DOHH2 (cell line): Measurements from ENCODE around the gene PAK2.

ENCODE experiments used
- EZH2phosphoT487 ChIP-seq: fragments of 200-600 bp; sonication (generic); IDR thresholded peaks from 2 replicates; pipeline ENCODE4 v1.6.1; 2017; ENCODE audit warnings: borderline replicate concordance, mild to moderate bottlenecking, antibody characterized with exemption, low read length, moderate library complexity, mixed read lengths
- TF ChIP-seq, protein P1 (sequence below): fragments of 200-600 bp; sonication (generic); IDR thresholded peaks from one replicate; pipeline ENCODE4 v1.5.1; 2014; ENCODE audit warnings: antibody characterized with exemption, mild to moderate bottlenecking, low read depth, low read length; ENCODE audit not compliant: poor library complexity, severe bottlenecking

DNA sequence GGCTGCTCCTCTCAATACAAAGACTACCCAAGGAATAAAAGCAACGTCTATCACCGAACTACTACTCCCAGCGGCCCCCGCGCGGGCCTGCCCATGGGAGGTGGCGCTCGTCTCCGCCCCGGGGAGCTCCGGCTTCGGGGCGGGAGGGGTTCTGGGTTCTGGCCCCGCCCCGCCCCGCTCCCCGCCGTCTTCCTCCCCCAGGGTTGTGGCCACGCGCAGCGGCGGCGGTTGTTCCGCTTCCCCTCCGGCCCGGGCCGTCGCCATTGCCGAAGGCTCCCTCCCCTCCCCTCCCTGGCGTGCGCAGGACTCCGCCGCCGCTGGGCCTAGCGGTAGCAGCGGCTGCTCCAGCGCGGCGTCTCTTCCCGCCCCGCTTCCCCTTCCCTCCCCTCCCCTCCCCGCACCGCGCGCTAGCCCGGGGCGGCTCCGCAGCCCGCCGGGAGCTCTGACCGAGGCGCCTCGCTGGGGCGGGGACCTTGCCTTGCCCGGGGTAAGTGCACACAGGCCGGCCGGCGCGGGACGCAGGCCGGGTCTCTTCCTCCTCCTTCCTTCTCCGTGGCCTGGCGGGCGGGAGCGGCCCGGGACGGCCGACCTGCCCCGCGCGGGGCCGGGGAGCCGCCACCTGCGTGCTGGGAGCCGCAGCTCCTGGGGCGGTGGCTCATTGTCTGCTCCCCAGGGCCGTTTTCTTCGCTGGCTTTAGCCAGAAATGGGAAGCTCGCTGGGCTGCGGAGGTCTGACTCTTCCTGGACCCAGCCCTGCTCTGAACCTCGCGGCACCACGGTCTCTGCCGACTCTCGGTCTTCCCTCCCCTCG, at the start of gene PAK2:
- TF ChIP-seq, protein P1, sequence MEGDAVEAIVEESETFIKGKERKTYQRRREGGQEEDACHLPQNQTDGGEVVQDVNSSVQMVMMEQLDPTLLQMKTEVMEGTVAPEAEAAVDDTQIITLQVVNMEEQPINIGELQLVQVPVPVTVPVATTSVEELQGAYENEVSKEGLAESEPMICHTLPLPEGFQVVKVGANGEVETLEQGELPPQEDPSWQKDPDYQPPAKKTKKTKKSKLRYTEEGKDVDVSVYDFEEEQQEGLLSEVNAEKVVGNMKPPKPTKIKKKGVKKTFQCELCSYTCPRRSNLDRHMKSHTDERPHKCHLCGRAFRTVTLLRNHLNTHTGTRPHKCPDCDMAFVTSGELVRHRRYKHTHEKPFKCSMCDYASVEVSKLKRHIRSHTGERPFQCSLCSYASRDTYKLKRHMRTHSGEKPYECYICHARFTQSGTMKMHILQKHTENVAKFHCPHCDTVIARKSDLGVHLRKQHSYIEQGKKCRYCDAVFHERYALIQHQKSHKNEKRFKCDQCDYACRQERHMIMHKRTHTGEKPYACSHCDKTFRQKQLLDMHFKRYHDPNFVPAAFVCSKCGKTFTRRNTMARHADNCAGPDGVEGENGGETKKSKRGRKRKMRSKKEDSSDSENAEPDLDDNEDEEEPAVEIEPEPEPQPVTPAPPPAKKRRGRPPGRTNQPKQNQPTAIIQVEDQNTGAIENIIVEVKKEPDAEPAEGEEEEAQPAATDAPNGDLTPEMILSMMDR = no peak
- TF ChIP-seq EZH2phosphoT487 = no peak
